ENCODE measurements around the gene ANKIB1.
"Not testable (repeated sequence)": the region's sequence is repeated elsewhere in the genome, so short reads cannot be mapped to it uniquely, and the experiment has no call there.

The ANKIB1 gene

DNA sequence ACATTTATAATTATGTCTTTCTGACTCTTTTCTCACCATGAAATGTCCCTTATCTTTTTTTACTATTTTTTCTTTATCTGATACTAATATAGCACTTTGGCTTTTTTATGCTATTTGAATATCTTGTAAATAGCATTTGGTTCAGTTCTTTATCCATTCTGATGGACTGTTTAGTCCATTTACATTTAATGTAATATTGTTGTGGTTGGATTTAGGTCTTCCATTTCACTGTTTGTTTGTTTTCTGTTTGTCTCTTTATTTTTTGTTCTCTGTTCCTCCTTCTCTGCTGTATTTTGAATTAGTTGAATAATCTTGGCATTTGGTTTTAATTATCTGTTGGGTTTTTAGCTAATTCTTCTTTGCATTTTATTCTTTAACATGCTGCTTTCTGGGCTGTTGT lies 89.8 kb downstream of the ANKIB1 start:
- no peak for DNase-seq

DNA sequence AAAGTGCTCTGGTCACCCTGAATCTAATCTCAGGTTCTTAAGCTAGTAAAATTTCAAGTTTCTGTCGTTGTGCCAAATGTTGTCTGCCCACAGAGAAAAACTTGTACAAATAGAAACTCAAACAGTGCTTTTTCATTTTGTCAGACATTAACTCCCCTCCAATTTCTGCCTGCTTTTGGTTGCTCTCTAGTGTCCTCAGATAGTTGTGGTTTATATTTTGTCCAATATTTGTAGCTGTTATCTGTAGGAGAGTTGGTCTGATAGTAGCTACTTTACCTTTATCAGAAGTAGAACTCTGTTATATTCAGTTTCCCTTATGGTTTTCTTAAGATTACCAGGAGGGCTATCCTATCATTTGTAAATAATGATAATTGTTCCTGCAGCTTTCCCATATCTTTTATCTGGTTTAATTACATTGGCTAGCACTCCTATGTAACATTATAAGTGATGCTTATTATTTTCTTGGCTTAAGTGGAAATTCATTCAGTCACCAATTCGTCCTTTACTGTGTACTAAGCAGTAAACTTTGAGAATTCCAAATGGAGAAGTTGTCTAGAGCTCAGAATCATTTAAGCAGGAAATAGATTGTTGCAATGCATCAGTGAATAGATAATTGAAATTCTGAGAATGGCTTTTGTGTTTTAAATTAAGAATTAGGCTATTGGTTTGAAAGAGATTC lies 91.0 kb downstream of the ANKIB1 start:
- DNase-seq: no peak

DNA sequence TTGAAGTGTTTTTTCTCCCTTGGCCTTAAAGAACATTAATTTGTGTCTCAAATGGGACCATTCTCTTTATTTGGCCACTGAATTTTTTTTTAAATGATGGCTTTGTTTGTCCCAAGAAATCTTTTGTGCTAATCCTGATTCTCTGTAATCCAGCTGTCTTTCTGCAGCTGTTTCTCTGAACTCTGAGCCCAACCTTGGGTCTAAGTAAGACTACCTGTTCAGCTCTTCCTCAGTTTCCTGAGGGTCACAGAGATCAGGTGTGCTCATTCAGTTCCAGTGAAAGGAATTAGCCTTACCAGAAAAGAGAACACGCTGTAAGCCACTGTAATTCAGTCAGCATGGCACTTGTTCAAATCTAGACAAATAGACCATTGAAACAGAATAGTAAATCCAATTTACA lies 94.2 kb downstream of the ANKIB1 start:
- DNase-seq: no peak

GRCh38 chr7:92343714-92344113 lies 97.9 kb downstream of the ANKIB1 start:
- no peak for DNase-seq

DNA sequence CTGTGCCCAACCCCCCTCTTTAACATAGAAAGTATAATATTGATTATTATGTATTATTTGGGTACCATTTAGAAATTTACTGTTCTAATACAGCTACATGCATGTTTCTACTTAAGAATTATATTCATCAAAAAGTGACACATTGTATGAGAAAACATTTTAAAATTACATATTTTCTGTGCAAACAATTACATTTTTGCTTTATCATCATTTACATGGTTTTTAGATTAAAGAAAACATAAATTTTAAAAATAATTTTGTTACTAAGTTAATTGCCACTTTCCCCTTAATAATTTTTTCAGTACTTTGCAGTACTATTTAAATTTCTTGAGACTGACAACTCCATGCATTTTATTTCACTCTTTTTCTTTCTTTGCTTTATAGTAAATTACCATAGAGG lies 106.2 kb downstream of the ANKIB1 start:
- DNase-seq: no peak

- no peak for DNase-seq
Measured at GRCh38 chr7:92354214-92354613, 108.4 kb downstream of the ANKIB1 start.

GRCh38 chr7:92356406-92356805 lies 110.6 kb downstream of the ANKIB1 start:
- no peak for DNase-seq

DNA sequence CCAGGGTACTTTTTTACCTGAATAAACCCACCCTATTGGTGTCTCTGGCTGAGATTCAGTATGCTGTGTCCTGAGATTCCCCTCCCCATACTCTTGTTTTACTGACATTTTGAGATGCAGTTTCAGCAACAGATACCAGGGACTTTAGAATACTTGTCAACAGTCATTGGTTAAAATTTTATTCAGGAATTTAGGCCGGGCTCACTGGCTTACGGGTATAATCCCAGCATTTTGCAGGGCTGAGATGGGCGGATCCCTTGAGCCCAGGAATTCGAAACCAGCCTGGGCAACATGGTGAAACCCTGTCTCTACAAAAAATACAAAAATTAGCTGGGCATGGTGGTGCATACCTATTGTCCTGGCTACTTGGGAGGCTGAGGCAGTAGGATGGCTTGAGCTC lies 111.5 kb downstream of the ANKIB1 start:
- no peak for DNase-seq

GRCh38 chr7:92359179-92359578 lies 113.4 kb downstream of the ANKIB1 start:
- DNase-seq: not testable (repeated sequence)

DNA sequence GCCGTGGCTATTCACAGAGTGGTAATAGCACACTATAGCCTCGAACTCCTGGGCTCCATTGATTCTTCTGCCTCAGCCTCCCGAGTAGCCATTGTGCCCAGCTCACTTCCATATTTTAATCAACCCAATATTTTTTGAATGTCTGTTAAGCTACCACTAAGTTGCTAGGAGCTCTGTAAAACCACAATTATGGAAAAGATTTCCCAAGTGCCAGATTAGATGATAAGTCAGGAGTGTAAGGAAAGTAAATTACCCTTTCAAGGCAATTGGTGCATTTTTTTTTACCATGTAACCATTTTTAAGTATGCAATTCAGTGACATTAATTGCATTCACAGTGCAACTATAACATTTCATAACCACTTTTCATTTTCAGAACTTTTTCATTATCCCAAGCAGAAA lies 114.0 kb downstream of the ANKIB1 start:
- DNase-seq: no peak

DNA sequence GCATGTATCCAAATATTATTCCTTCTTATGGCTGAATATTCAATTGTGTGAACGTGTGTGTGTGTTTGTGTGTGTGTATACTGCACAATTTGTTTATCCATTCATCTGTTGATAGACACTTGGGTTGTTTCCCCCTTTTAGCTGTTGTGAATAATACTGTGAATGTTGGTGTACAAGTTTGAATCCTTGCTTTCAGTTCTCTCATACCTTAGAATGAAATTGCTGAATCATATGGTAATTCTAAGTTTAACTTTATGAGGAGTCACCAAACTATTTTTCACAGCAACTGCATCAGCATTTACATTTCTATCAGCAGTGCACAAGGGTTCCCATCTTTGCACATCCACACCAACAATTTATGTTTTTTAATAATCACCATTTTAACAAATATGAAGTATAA lies 114.6 kb downstream of the ANKIB1 start:
- no peak for DNase-seq

- DNase-seq: no peak
Measured at GRCh38 chr7:92362131-92362530, 116.4 kb downstream of the ANKIB1 start.

GRCh38 chr7:92366730-92367129 lies 121.0 kb downstream of the ANKIB1 start:
- DNase-seq: no peak

- DNase-seq: no peak
Measured at GRCh38 chr7:92368741-92369140, 123.0 kb downstream of the ANKIB1 start.

DNA sequence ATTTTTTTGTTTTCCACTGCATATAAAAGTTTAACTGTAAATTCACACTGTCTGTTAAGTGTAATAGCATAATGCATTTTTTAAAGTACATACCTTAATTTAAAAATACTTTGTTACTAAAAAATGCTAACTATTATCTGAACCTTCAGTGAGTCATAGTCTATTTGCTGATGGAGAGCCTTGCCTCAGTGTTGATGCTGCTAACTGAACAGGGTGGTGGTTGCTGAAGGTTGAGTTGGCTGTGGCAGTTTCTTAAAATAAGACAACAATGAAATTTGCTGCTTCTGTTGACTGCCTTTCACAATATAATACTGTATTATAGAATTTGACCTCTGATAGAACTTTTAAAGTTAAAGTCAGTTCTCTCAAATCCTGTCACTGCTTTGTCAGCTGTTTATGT lies 129.2 kb downstream of the ANKIB1 start:
- no peak for DNase-seq

DNA sequence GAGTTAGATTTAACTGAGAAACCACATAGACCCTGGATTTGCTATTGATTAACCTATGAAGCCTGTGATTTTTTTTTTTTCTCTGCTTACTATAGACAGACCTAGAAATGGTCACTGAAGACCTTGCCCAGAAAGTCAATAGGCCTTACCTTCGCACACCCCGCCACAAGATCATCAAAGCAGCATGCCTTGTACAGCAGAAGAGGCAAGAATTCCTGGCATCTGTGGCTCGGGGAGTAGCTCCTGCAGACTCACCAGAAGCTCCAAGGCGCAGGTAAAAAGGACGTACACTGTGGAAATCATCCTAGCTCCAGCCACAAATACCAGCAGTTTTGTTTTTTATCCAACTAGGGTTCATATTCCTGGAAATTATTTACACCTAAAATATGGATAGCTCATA lies 145.3 kb downstream of the ANKIB1 start:
- no peak for DNase-seq

DNA sequence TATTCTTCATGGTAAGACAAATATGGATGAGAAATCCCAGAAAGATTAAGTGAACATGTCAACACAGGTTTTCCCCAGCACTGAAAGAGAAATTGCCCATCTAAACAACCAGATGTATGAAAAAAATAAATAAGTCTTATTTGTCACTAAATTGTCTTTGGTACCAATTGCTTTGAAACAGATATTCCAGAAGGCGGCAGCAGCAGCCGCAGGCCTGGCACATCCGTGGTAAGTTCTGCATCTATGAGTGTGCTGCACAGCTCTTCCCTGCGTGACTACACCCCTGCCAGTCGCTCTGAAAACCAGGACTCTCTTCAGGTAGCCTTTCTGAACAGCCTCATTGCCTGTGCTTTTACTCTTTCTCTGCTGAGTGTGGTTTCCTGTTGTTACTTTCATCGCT lies 151.8 kb downstream of the ANKIB1 start:
- DNase-seq: no peak

- DNase-seq: no peak
Measured at GRCh38 chr7:92400013-92400412, 154.2 kb downstream of the ANKIB1 start.

- DNase-seq: no peak
Measured at GRCh38 chr7:92402920-92403759, 157.4 kb downstream of the ANKIB1 start.

DNA sequence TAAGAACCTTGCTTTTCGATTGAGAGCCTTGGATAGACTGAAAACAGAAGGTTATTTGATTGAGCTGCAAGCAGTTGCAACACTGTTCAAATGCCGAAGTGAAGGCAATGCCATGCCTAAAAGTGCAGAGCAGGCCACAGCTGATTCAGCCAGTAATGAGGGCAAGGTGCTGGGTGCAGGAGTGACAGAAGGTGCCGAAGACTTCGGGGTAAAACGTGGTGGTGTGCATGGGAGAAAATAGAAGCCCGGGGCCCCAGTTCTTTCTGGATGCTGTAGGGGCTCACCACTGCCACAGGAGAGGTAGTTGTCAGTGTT lies 157.9 kb downstream of the ANKIB1 start:
- DNase-seq: no peak

GRCh38 chr7:92404170-92404614 lies 158.4 kb downstream of the ANKIB1 start:
- no peak for DNase-seq

- DNase-seq: no peak
Measured at GRCh38 chr7:92409357-92409756, 163.6 kb downstream of the ANKIB1 start.

DNA sequence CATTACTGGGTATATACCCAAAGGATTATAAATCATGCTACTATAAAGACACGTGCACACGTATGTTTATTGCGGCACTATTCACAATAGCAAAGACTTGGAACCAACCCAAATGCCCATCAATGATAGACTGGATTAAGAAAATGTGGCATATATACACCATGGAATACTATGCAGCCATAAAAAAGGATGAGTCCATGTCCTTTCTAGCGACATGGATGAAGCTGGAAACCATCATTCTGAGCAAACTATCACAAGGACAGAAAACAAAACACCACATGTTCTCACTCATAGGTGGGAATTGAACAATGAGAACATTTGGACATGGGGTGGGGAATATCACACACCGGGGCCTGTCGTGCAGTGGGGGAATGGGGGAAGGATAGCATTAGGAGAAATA lies 164.4 kb downstream of the ANKIB1 start:
- DNase-seq: not testable (repeated sequence)

DNA sequence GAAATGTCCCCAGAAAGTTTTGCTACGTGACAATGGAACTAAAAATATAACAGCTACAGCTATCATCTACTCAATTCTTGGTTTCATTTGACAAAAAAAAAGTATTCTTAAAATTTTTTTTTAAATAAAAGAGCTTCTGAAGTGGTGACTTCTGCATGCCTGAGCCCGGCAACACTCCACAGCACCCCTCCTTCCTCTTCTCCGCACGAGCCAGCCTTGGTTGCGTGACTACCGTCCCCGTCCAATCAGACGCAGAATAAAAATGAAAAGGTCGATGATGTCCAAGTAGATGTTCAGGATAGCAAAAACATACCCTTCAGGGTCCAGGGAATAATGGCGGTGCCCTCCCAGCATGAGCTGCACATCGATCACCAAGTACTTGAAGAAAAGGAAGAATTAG lies 167.0 kb downstream of the ANKIB1 start:
- no peak for DNase-seq

GRCh38 chr7:92413550-92413949 lies 167.8 kb downstream of the ANKIB1 start:
- no peak for DNase-seq

Data from NCI-H526 (cell line).